K562 (cell line): ENCODE measurements around the gene ATG4D. TPM values are rescaled to one million over a fixed set of nuclear protein-coding genes. Genes with fewer than 3 reads are reported as not detected.

Experiments used
- HNRNPLL ChIP-seq: fragments of 200-400 bp; formaldehyde crosslinking; IDR thresholded peaks from 2 replicates; pipeline ENCODE4 v1.6.1; 2017; ENCODE audit warnings: low read length, low read depth, mild to moderate bottlenecking; ENCODE audit not compliant: poor library complexity, severe bottlenecking
- NR2C2 ChIP-seq, 2 experiments: fragments of 200-800 bp in 1 of 2; sonication (Bioruptor generic) in 1 of 2; sonication (generic) in 1 of 2; formaldehyde crosslinking in 1 of 2; IDR thresholded peaks; 2 replicates each; pipeline versions ENCODE4 v1.6.1 to v1.8.0; 2016 to 2022; ENCODE audit warnings: mild to moderate bottlenecking in 1 of 2, missing compliant biosample characterization in 1 of 2, missing genetic modification characterization in 1 of 2, missing genetic modification reagents in 1 of 2
- NUFIP1 ChIP-seq: fragments of 450-650 bp; IDR thresholded peaks from 2 replicates; pipeline ENCODE4 v1.6.1; 2018; ENCODE audit not compliant: partially characterized antibody
- PHF20 ChIP-seq: fragments of 450-650 bp; IDR thresholded peaks from 2 replicates; pipeline ENCODE4 v1.6.1; 2018; ENCODE audit not compliant: partially characterized antibody
- POLR2H ChIP-seq: IDR thresholded peaks from 2 replicates; pipeline ENCODE4 v1.6.1; 2016; ENCODE audit warnings: missing genetic modification characterization, low read depth, mild to moderate bottlenecking, control low read depth, missing compliant biosample characterization, moderate library complexity
- RBBP5 ChIP-seq: fragments of 200-600 bp; sonication (generic); IDR thresholded peaks from 2 replicates; pipeline ENCODE4 v1.6.1; 2012; ENCODE audit warnings: borderline replicate concordance, mild to moderate bottlenecking, low read length, control low read depth, inconsistent platforms; ENCODE audit not compliant: insufficient read depth, poor library complexity, severe bottlenecking
- SIN3B ChIP-seq: fragments of 450-650 bp; IDR thresholded peaks from 2 replicates; pipeline ENCODE4 v1.6.1; 2017; ENCODE audit warnings: low read depth, mild to moderate bottlenecking, moderate library complexity
- ZBTB17 ChIP-seq: fragments of 450-650 bp; formaldehyde crosslinking; IDR thresholded peaks from 2 replicates; pipeline ENCODE4 v1.4.0; 2020; ENCODE audit warnings: mild to moderate bottlenecking
- ZNF184 ChIP-seq: sonication (generic); formaldehyde crosslinking; IDR thresholded peaks from 2 replicates; pipeline ENCODE4 v1.5.0; 2020; ENCODE audit warnings: missing genetic modification reagents
- polyA plus RNA-seq, 8 experiments: library from polyadenylated mRNA; depleted of rRNA in 4 of 8; stranded (reverse) in 5 of 8; unstranded in 3 of 8; fragments of >200 nt; fragmentation: Nextera tagmentation in 2 of 8; fragmentation: Illumina TruSeq in 1 of 8; extraction: Ambion mirVana in 2 of 8; extraction: Trizol in 1 of 8; gene quantifications; 2 replicates each; pipeline versions ENCODE4 v1.2.1 to v1.2.3, GENCODE V29; 2011 to 2014; ENCODE audit warnings: inconsistent platforms in 1 of 8, missing spikeins in 1 of 8
- total RNA-seq, 7 experiments: library from RNA; depleted of rRNA in 6 of 7; stranded (reverse); fragments of >200 nt in 6 of 7; fragmentation: Illumina TruSeq in 2 of 7; extraction: Trizol in 2 of 7; gene quantifications; 2 replicates each; pipeline versions ENCODE4 v1.2.1 to v1.2.3, GENCODE V29; 2011 to 2021; ENCODE audit warnings: low replicate concordance in 1 of 7
- TF ChIP-seq, protein P1 (sequence below), 2 experiments: fragments of 450-650 bp; formaldehyde crosslinking in 1 of 2; IDR thresholded peaks; 2 replicates each; pipeline versions ENCODE4 v1.4.0 to v1.6.1; 2014 to 2020; ENCODE audit warnings: mild to moderate bottlenecking in 2 of 2, borderline replicate concordance in 1 of 2, low read depth in 1 of 2
- TF ChIP-seq, protein P2 (sequence below), 3 experiments: fragments of 200-800 bp in 1 of 3; sonication (Bioruptor generic) in 1 of 3; sonication (generic) in 1 of 3; formaldehyde crosslinking in 1 of 3; IDR thresholded peaks; 2 replicates each; pipeline versions ENCODE4 v1.6.1 to v1.8.0; 2016 to 2022; ENCODE audit warnings: mild to moderate bottlenecking in 2 of 3, missing compliant biosample characterization in 2 of 3, missing genetic modification characterization in 2 of 3, missing genetic modification reagents in 1 of 3
- TF ChIP-seq, protein P3 (sequence below): fragments of 450-650 bp; formaldehyde crosslinking; IDR thresholded peaks from 2 replicates; pipeline ENCODE4 v1.4.0; 2020; ENCODE audit warnings: mild to moderate bottlenecking, moderate library complexity
- TF ChIP-seq, protein P4 (sequence below), 2 experiments: fragments of 450-650 bp; IDR thresholded peaks; 2 replicates each; pipeline ENCODE4 v1.6.1; 2016

ATG4D gene
- total and polyA plus RNA-seq, 9 of the 15 experiments (the other 6 are each of a cell fraction or from before 2014, with no cell fraction given): 0.51 to 66.1 (median 22.9) TPM

DNA sequence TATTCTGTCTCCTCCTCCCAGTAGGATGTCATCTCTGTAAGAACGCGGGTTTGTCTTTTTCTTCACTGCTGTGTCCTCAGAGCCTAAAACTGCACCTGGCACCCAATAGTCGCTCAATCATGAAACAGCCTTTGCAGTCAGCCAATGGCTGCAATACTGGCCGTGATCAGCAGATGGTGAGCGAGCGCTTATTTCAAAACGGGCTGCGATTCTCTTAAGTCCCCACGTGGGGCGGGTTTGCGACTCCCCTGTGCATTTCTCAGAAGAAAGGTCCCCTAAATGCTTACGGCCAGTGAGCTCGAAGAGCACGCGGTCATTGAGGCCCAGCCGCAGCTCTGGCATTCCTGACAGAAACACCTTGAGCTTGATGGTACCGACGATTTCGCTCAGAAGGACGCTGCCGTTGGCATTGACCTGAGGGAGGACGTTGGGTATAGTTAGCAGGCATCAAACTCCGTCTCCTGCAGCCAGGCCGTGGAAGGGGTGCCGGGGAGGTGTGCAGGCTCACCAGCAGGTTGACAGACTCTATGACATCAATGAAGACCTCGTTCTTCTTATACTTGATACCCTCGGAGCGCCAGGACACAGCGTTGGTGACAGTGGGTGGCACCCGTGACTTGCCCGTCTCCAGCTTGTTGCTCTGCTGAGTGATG, 37.4 kb downstream of the ATG4D start (continued):
- TF ChIP-seq POLR2H (no peak), RBBP5 (no peak), ZBTB17 (CRISPR knock-in tag) (no peak), PHF20 (no peak), NR2C2 (CRISPR knock-in tag; IDR thresholded peaks at IDR 0.05) (no peak), NR2C2 (tag; IDR thresholded peaks at IDR 0.05) (no peak), SIN3B (no peak), NUFIP1 (no peak), HNRNPLL (peak; percentile 55), ZNF184 (CRISPR knock-in tag) (no peak)
- TF ChIP-seq, protein P1, sequence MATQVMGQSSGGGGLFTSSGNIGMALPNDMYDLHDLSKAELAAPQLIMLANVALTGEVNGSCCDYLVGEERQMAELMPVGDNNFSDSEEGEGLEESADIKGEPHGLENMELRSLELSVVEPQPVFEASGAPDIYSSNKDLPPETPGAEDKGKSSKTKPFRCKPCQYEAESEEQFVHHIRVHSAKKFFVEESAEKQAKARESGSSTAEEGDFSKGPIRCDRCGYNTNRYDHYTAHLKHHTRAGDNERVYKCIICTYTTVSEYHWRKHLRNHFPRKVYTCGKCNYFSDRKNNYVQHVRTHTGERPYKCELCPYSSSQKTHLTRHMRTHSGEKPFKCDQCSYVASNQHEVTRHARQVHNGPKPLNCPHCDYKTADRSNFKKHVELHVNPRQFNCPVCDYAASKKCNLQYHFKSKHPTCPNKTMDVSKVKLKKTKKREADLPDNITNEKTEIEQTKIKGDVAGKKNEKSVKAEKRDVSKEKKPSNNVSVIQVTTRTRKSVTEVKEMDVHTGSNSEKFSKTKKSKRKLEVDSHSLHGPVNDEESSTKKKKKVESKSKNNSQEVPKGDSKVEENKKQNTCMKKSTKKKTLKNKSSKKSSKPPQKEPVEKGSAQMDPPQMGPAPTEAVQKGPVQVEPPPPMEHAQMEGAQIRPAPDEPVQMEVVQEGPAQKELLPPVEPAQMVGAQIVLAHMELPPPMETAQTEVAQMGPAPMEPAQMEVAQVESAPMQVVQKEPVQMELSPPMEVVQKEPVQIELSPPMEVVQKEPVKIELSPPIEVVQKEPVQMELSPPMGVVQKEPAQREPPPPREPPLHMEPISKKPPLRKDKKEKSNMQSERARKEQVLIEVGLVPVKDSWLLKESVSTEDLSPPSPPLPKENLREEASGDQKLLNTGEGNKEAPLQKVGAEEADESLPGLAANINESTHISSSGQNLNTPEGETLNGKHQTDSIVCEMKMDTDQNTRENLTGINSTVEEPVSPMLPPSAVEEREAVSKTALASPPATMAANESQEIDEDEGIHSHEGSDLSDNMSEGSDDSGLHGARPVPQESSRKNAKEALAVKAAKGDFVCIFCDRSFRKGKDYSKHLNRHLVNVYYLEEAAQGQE (IDR thresholded peaks at IDR 0.05; ENCODE audit: borderline replicate concordance): peak; percentile 97
- TF ChIP-seq, protein P1 (CRISPR knock-in tag; IDR thresholded peaks at IDR 0.05; ENCODE audit: low read depth): 0 out of 2 replicates have a peak, but pooled peaks have one; percentile 27
- TF ChIP-seq, protein P2, sequence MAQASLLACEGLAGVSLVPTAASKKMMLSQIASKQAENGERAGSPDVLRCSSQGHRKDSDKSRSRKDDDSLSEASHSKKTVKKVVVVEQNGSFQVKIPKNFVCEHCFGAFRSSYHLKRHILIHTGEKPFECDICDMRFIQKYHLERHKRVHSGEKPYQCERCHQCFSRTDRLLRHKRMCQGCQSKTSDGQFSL (CRISPR knock-in tag; IDR thresholded peaks at IDR 0.05): no peak
- TF ChIP-seq, protein P2 (tag; IDR thresholded peaks at IDR 0.05): no peak
- TF ChIP-seq, protein P3, sequence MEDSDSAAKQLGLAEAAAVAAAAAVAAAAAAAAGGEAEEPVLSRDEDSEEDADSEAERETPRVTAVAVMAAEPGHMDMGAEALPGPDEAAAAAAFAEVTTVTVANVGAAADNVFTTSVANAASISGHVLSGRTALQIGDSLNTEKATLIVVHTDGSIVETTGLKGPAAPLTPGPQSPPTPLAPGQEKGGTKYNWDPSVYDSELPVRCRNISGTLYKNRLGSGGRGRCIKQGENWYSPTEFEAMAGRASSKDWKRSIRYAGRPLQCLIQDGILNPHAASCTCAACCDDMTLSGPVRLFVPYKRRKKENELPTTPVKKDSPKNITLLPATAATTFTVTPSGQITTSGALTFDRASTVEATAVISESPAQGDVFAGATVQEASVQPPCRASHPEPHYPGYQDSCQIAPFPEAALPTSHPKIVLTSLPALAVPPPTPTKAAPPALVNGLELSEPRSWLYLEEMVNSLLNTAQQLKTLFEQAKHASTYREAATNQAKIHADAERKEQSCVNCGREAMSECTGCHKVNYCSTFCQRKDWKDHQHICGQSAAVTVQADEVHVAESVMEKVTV (CRISPR knock-in tag): peak; percentile 97
- TF ChIP-seq, protein P4, sequence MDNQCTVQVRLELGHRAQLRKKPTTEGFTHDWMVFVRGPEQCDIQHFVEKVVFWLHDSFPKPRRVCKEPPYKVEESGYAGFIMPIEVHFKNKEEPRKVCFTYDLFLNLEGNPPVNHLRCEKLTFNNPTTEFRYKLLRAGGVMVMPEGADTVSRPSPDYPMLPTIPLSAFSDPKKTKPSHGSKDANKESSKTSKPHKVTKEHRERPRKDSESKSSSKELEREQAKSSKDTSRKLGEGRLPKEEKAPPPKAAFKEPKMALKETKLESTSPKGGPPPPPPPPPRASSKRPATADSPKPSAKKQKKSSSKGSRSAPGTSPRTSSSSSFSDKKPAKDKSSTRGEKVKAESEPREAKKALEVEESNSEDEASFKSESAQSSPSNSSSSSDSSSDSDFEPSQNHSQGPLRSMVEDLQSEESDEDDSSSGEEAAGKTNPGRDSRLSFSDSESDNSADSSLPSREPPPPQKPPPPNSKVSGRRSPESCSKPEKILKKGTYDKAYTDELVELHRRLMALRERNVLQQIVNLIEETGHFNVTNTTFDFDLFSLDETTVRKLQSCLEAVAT (IDR thresholded peaks at IDR 0.05): 0 out of 4 replicates have a peak, but pooled peaks of 1 of the 2 experiments have one; percentile 34
